ENCODE results near the gene PAK1.

Gene PAK1

DNA sequence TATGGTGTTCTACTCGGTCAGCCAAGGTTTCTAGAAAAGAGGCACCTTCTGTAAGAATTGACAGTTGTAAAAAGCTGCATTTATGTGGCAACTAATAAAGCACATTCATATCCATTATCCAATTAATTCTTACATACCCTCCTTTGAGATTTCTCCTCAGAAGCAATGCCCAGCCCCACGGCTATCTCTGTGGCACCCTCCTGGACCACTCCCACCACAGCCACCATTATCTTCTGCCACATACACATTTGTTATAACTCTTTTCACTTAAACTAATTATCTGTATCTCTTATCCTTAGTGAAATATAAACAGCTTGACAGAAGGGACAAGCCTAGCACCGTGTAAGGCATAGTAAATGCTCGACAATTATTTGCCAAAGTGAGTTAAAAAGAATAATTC, 48.5 kb downstream of the PAK1 start:
- Histone ChIP-seq H3K4me1 (no peaks in the 10 kb centered on the region), H3K9me3 (no peaks in the 10 kb centered on the region), H3K27ac (no peak overlapping the region), H3K36me3 (no peaks in the 10 kb centered on the region), H3K4me3 (no peak overlapping the region), H3K27me3 (no peaks in the 10 kb centered on the region)
- TF ChIP-seq, protein P1, sequence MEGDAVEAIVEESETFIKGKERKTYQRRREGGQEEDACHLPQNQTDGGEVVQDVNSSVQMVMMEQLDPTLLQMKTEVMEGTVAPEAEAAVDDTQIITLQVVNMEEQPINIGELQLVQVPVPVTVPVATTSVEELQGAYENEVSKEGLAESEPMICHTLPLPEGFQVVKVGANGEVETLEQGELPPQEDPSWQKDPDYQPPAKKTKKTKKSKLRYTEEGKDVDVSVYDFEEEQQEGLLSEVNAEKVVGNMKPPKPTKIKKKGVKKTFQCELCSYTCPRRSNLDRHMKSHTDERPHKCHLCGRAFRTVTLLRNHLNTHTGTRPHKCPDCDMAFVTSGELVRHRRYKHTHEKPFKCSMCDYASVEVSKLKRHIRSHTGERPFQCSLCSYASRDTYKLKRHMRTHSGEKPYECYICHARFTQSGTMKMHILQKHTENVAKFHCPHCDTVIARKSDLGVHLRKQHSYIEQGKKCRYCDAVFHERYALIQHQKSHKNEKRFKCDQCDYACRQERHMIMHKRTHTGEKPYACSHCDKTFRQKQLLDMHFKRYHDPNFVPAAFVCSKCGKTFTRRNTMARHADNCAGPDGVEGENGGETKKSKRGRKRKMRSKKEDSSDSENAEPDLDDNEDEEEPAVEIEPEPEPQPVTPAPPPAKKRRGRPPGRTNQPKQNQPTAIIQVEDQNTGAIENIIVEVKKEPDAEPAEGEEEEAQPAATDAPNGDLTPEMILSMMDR (IDR thresholded peaks at IDR 0.05), result no peak
- intact Hi-C loops (cut with DNase I; ENCODE audit: low total_unique reads), result no loop called here
- DNase-seq, result no peak

DNA sequence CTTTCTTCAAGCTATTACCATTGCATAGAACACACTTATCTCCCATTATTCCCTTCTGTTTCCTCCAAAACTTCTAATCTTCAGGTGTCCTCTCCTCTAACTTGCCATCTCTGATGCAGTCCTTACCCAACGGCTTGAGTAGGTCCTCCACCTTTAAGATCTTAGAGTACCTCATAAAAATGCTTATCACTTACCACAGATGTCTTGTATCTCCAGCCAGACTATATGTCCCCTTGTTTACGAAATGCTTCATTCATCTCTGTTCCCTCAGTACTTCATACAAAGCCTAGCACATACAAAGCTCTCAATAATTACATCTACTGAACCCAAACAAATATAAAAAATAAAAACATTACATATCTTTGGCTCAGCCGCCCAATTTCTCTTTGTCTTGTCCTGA, 49.2 kb downstream of the PAK1 start:
- Histone ChIP-seq H3K27me3 (no peaks in the 10 kb centered on the region), H3K36me3 (no peaks in the 10 kb centered on the region), H3K4me1 (no peaks in the 10 kb centered on the region), H3K4me3 (no peak overlapping the region), H3K27ac (no peak overlapping the region), H3K9me3 (no peaks in the 10 kb centered on the region)
- TF ChIP-seq, protein P1 (IDR thresholded peaks at IDR 0.05), result no peak
- no peak for DNase-seq
- intact Hi-C loops (cut with DNase I; ENCODE audit: low total_unique reads), result no loop called here

DNA sequence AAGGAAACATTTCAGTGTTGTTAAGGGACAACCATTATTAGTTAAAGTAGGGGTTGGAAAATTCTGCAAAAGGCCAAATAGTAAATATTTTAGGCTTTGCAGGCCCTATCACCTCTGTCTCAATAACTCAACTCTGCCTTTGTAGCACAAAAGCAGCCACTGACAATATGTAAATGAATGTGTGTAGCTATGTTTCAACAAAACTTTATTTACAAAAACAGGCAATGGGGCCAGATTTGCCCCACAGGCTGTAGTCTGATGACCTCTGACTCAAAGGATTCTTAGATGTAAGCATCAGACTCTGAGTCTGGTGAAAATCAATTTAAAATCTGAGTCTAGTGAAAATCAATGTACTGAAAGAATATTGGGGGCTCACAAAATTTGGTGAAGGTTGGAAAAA, 50.3 kb downstream of the PAK1 start:
- intact Hi-C loops (cut with DNase I; ENCODE audit: low total_unique reads), result no loop called here
- no peaks in the 10 kb centered on the region for H3K9me3 ChIP-seq
- no peak overlapping the region for H3K27ac ChIP-seq
- H3K27me3 ChIP-seq, result no peaks in the 10 kb centered on the region
- no peaks in the 10 kb centered on the region for H3K4me1 ChIP-seq
- TF ChIP-seq, protein P1 (IDR thresholded peaks at IDR 0.05), result no peak
- no peaks in the 10 kb centered on the region for H3K36me3 ChIP-seq
- H3K4me3 ChIP-seq, result no peak overlapping the region
- no peak for DNase-seq

DNA sequence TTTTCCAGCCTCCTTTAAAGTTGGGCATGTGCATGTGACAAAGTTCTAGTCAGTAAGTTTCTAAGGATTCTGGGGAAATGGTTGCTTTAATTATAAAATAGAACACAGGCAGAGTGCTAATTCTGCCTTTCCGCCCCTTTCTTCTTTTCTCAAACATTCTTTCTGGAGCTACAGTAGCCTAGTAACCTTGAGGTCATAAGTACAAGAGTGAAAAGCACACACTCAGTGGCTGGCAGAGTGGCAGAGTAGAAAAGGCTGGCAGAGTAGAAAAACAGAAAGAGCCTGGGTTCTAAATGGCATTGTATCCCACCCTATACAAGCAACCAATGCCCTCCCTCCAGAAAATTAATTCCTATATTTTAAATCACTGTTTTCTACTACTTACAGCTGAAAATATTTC, 51.2 kb downstream of the PAK1 start:
- no peaks in the 10 kb centered on the region for H3K27me3 ChIP-seq
- no peak overlapping the region for H3K27ac ChIP-seq
- intact Hi-C loops (cut with DNase I; ENCODE audit: low total_unique reads), result no loop called here
- H3K4me1 ChIP-seq, result no peaks in the 10 kb centered on the region
- DNase-seq, result no peak
- no peak overlapping the region for H3K4me3 ChIP-seq
- no peaks in the 10 kb centered on the region for H3K36me3 ChIP-seq
- H3K9me3 ChIP-seq, result no peaks in the 10 kb centered on the region
- TF ChIP-seq, protein P1 (IDR thresholded peaks at IDR 0.05), result no peak

DNA sequence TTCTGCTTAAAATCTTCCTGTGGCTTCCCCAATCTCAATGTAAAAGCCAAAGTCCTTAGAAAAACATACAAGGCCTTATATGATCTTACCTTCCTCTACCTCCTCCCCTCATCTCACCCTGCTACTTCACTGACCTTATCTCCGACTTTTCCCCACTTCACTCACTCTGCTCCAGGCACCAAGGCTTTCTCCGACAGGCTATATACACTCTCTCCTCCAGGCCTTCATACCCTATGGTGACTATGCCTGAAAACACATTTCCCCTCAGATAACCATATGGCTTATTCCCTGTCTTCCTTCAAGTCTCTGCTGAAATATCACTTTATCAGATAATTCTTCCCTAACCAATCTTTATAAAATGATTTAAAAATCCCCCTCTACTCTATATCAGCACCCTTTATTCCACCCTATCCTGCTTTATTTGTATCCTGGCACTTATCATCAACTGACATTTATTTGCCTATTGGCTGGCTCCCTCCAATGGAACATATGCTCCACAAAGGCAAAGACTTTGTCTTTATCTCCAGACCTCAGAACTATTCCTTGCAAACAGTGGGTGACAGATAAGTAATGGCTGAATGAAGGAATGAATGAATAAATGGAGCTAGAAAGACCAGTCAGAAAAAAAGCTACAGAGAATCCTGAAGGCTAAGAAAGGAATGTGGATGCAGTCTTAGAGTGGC, 52.7 kb downstream of the PAK1 start:
- Histone ChIP-seq H3K36me3 (no peaks in the 10 kb centered on the region), H3K9me3 (no peaks in the 10 kb centered on the region), H3K4me3 (no peak overlapping the region), H3K27ac (no peak overlapping the region), H3K4me1 (no peaks in the 10 kb centered on the region), H3K27me3 (no peaks in the 10 kb centered on the region)
- intact Hi-C loops (cut with DNase I; ENCODE audit: low total_unique reads), result no loop called here
- DNase-seq, result no peak
- TF ChIP-seq, protein P1 (IDR thresholded peaks at IDR 0.05), result no peak
